Vagina (tissue), 2 donors: ENCODE data around the gene TOX3. TPM values are rescaled to one million over a fixed set of nuclear protein-coding genes. Genes with fewer than 3 reads are reported as not detected.

Experiments
- DNase-seq, 2 donors: peaks; one replicate each; pipeline ENCODE4 v3.0.0-alpha.2; 2017; ENCODE audit errors: extremely low spot score in 2 of 2
- H3K27ac ChIP-seq: fragments of 200-600 bp; sonication (generic); one replicate; pipeline ENCODE4 v1.5.1; 2019
- H3K27me3 ChIP-seq: fragments of 200-600 bp; sonication (generic); one replicate; pipeline ENCODE4 v1.5.1; 2019
- H3K36me3 ChIP-seq, 2 donors: fragments of 200-600 bp; sonication (generic); one replicate each; pipeline ENCODE4 v1.5.1; 2017 to 2019
- H3K4me1 ChIP-seq: fragments of 200-600 bp; sonication (generic); one replicate; pipeline ENCODE4 v1.5.1; 2019
- H3K4me3 ChIP-seq, 2 donors: fragments of 200-600 bp; sonication (generic); 1 replicate in 1 of 2; 2 replicates in 1 of 2; pipeline ENCODE4 v1.5.1; 2016 to 2019
- H3K9me3 ChIP-seq: fragments of 200-600 bp; sonication (generic); one replicate; pipeline ENCODE4 v1.5.1; 2019
- POLR2A ChIP-seq, 2 donors: fragments of 450-650 bp; IDR thresholded peaks; one replicate each; pipeline ENCODE4 v1.6.1; 2017; ENCODE audit warnings: antibody characterized with exemption in 2 of 2, mild to moderate bottlenecking in 2 of 2, moderate library complexity in 2 of 2
- POLR2AphosphoS5 ChIP-seq, 2 donors: sonication (generic); formaldehyde crosslinking; IDR thresholded peaks; one replicate each; pipeline ENCODE4 v1.9.0; 2017; ENCODE audit warnings: antibody characterized with exemption in 2 of 2, mild to moderate bottlenecking in 2 of 2, low read depth in 1 of 2; ENCODE audit not compliant: insufficient read depth in 1 of 2
- intact Hi-C: fragments of 100-400 bp; cut with DNase I; formaldehyde crosslinking; loops from one replicate; pipeline ENCODE4 v1.15.1; 2023
- total RNA-seq: library from RNA; depleted of rRNA; stranded (reverse); fragments of >200 nt; gene quantifications from one replicate; pipeline ENCODE4 v1.2.3, GENCODE V29; 2016
- TF ChIP-seq, protein P1 (sequence below), 3 experiments: fragments of 450-650 bp in 2 of 3; fragments of 200-600 bp in 1 of 3; sonication (generic) in 1 of 3; IDR thresholded peaks; one replicate each; pipeline ENCODE4 v1.5.1; 2017 to 2019; ENCODE audit warnings: antibody characterized with exemption in 3 of 3, mild to moderate bottlenecking in 2 of 3, moderate library complexity in 2 of 3

Gene TOX3
- total RNA-seq, 1 donor from 2014 or later = 1.2 TPM

DNA sequence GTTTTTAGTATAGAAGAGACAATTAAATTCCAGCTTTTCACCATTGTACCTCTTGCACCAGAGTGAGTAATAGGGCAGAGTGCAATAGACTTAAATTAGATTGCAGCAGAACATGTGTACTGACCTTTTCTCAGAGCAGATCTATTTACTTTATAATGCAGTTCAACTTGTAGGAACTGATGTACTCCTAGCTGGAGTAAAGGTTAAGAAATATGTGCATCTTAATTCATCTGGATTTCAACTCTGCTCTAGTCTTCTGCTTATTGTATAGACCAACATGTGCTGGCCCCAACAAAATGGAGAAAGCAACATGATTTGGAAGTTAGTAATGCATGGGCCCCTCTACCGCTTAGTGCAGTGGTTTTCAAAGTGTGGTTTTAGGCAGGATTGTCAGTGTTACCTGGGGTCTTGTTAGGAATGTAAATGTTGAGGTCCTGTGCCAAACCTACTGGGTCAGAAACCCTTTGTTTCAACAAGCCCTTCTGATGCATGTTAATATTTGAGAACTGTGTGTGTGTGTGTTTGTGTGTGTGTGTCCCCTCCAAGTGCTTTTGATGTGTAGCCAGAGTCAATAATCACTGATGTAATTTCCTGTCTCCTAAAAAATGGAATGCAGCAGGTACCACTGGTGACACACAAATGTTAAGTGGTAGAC lies 138.6 kb downstream of the TOX3 start:
- intact Hi-C loops = no loop called here
- Histone ChIP-seq H3K27me3 (no peaks in the 10 kb centered on the region), H3K27ac (no peak overlapping the region), H3K36me3 (no peaks in the 10 kb centered on the region), H3K9me3 (no peaks in the 10 kb centered on the region), H3K4me1 (no peaks in the 10 kb centered on the region), H3K4me3 (no peak overlapping the region)
- DNase-seq = no peak
- TF ChIP-seq, protein P1, sequence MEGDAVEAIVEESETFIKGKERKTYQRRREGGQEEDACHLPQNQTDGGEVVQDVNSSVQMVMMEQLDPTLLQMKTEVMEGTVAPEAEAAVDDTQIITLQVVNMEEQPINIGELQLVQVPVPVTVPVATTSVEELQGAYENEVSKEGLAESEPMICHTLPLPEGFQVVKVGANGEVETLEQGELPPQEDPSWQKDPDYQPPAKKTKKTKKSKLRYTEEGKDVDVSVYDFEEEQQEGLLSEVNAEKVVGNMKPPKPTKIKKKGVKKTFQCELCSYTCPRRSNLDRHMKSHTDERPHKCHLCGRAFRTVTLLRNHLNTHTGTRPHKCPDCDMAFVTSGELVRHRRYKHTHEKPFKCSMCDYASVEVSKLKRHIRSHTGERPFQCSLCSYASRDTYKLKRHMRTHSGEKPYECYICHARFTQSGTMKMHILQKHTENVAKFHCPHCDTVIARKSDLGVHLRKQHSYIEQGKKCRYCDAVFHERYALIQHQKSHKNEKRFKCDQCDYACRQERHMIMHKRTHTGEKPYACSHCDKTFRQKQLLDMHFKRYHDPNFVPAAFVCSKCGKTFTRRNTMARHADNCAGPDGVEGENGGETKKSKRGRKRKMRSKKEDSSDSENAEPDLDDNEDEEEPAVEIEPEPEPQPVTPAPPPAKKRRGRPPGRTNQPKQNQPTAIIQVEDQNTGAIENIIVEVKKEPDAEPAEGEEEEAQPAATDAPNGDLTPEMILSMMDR (IDR thresholded peaks at IDR 0.05) = no peak
- TF ChIP-seq POLR2A (IDR thresholded peaks at IDR 0.05) (no peak), POLR2AphosphoS5 (IDR thresholded peaks at IDR 0.05; ENCODE audit: insufficient read depth in 1 of 2, low read depth in 1 of 2) (no peak)

- TF ChIP-seq, protein P1 (IDR thresholded peaks at IDR 0.05) = no peak
- TF ChIP-seq POLR2AphosphoS5 (IDR thresholded peaks at IDR 0.05; ENCODE audit: insufficient read depth in 1 of 2, low read depth in 1 of 2) = no peak
- TF ChIP-seq POLR2A (IDR thresholded peaks at IDR 0.05) = no peak
- Histone ChIP-seq H3K36me3 (no peaks in the 10 kb centered on the region), H3K4me3 (no peak overlapping the region), H3K27ac (no peak overlapping the region), H3K27me3 (no peaks in the 10 kb centered on the region), H3K4me1 (no peaks in the 10 kb centered on the region), H3K9me3 (no peaks in the 10 kb centered on the region)
- intact Hi-C loops = no loop called here
- DNase-seq = no peak
These were observed 139.2 kb downstream of the TOX3 start for GRCh38 chr16:52407778-52408177.

DNA sequence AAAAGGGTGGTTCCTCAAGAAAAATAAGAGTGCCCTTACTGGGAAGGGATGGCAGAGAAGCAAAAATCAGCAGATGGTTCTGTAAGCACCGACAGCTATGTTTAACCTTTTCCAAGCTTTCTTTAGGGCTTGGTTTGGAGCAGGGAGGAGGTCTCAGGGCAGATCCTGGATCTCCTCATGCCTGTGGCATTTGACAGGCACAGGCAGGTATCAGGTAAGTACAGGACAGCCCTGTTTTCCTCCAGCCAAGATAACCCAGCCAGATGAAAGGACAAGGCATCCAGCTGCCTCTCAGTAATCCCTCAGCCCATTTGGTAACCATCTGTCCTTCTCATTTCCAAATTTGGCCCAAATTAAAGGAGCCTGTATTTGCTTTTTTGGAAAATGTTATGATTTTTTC lies 141.5 kb downstream of the TOX3 start:
- Histone ChIP-seq H3K9me3 (no peaks in the 10 kb centered on the region), H3K27ac (no peak overlapping the region), H3K4me3 (no peak overlapping the region), H3K36me3 (no peaks in the 10 kb centered on the region), H3K4me1 (no peaks in the 10 kb centered on the region), H3K27me3 (no peaks in the 10 kb centered on the region)
- TF ChIP-seq POLR2A (IDR thresholded peaks at IDR 0.05) (no peak), POLR2AphosphoS5 (IDR thresholded peaks at IDR 0.05; ENCODE audit: insufficient read depth in 1 of 2, low read depth in 1 of 2) (no peak)
- TF ChIP-seq, protein P1 (IDR thresholded peaks at IDR 0.05) = no peak
- DNase-seq = no peak
- intact Hi-C loops = no loop called here

- no peak overlapping the region for H3K27ac ChIP-seq
- TF ChIP-seq, protein P1 (IDR thresholded peaks at IDR 0.05) = no peak
- TF ChIP-seq POLR2AphosphoS5 (IDR thresholded peaks at IDR 0.05; ENCODE audit: insufficient read depth in 1 of 2, low read depth in 1 of 2) (no peak), POLR2A (IDR thresholded peaks at IDR 0.05) (no peak)
- intact Hi-C loops = no loop called here
- H3K4me1 ChIP-seq = no peaks in the 10 kb centered on the region
- no peak overlapping the region for H3K4me3 ChIP-seq
- H3K36me3 ChIP-seq = no peaks in the 10 kb centered on the region
- no peaks in the 10 kb centered on the region for H3K27me3 ChIP-seq
- no peak for DNase-seq
- no peaks in the 10 kb centered on the region for H3K9me3 ChIP-seq
These were observed 142.4 kb downstream of the TOX3 start for GRCh38 chr16:52404546-52404945.

- H3K4me1 ChIP-seq = no peaks in the 10 kb centered on the region
- no peak for DNase-seq
- TF ChIP-seq, protein P1 (IDR thresholded peaks at IDR 0.05) = no peak
- TF ChIP-seq POLR2AphosphoS5 (IDR thresholded peaks at IDR 0.05; ENCODE audit: insufficient read depth in 1 of 2, low read depth in 1 of 2) (no peak), POLR2A (IDR thresholded peaks at IDR 0.05) (no peak)
- no peaks in the 10 kb centered on the region for H3K9me3 ChIP-seq
- H3K4me3 ChIP-seq = no peak overlapping the region
- intact Hi-C loops = no loop called here
- H3K36me3 ChIP-seq = no peaks in the 10 kb centered on the region
- no peaks in the 10 kb centered on the region for H3K27me3 ChIP-seq
- no peak overlapping the region for H3K27ac ChIP-seq
These were observed 147.8 kb downstream of the TOX3 start for GRCh38 chr16:52399116-52399515.
